ENCODE results near the gene RTP2. TPM values are rescaled to one million over a fixed set of nuclear protein-coding genes. Genes with fewer than 3 reads are reported as not detected.

Gene RTP2
- total RNA-seq, 1 donor from 2014 or later: not detected

GRCh38 chr3:187739094-187739560 lies 36.8 kb upstream of the RTP2 start:
- no peak for DNase-seq (ENCODE audit: extremely low read depth, low read depth, low spot score)

DNA sequence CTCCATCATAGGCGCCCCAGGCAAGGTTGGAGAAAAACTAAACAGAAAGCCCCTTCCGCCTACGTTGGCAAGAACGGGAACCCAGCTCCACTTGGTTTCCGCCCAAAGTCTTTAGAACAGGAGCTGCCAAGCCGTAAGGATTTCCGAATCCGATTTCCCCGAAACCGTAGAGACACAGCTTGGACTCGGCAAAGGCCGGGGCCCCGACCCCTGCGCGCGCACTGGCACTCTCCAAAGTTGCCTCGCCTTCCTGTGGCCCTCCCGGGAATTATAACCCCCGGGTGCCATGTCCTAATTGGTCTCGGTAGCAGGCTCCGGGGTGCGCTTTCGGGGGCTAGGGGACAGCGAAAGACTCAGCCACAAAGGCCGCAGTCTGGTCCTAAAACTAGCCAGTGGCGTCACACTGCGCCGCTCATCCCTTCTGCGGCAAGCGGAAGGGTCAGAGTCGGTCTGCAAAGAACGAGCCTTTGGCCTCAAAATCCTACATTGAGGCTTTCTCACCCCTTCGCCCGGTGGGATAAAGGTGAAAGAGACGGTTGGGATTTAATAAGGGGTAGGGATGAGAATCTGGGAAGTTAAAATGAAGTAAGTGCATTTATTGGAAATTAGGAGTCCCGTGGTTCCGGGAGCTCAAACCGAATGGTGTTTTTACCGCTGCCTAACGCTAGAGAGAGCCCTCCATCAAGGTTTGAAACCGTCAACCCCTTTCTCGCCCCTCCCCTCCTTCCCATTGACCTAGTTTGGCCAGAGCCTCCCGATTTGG lies 36.2 kb upstream of the RTP2 start:
- no peak for DNase-seq (ENCODE audit: extremely low read depth, low read depth, low spot score)

- DNase-seq (ENCODE audit: extremely low read depth, low read depth, low spot score): no peak
These were observed 35.6 kb upstream of the RTP2 start for GRCh38 chr3:187738071-187738330.

- no peak for DNase-seq (ENCODE audit: extremely low read depth, low read depth, low spot score)
These were observed 35.2 kb upstream of the RTP2 start for GRCh38 chr3:187737368-187738070.

GRCh38 chr3:187737006-187737367 lies 34.6 kb upstream of the RTP2 start:
- DNase-seq (ENCODE audit: extremely low read depth, low read depth, low spot score): no peak

- DNase-seq (ENCODE audit: extremely low read depth, low read depth, low spot score): no peak
These were observed 34.1 kb upstream of the RTP2 start for GRCh38 chr3:187736418-187736871.

GRCh38 chr3:187735837-187736236 lies 33.5 kb upstream of the RTP2 start:
- DNase-seq (ENCODE audit: extremely low read depth, low read depth, low spot score): no peak

- no peak for DNase-seq (ENCODE audit: extremely low read depth, low read depth, low spot score)
These were observed 33.0 kb upstream of the RTP2 start for GRCh38 chr3:187735383-187735782.

DNA sequence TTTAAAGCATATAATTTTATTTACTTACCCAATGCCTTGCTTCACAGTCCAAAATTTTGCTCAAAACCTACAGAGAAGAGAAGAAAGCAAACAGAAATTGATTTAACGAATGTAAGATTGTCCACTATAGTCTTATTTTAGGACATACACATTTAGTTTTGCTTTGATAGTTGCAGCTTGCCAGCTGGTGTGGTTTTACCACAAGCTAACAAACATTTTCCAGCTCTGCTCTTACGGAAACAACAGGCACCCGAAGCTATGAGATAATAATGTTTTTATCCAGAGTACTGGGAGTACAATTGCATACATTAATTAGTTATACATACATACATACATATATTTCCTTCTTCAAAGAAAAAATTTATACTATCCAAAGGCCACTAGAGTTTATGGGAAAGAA lies 32.5 kb upstream of the RTP2 start:
- no peak for DNase-seq (ENCODE audit: extremely low read depth, low read depth, low spot score)

DNA sequence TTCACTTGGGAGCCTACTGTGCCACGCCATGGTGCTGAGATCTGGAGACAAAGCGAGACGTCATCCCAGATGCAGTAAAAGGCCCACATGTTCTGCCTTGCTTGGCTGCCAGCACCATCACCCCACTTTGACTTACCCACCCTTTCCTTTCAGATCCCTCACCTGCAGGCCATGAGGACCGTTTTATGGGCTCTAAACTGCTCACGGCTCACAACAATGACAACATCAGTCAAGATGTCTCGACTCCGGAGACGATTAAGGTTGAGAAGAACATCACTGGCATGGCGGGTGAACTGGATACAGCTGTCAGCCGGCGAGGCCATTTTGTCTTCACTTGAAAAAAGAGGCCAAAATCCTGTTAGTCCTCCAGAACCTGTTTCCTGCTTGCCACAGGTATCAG lies 31.0 kb upstream of the RTP2 start:
- no peak for DNase-seq (ENCODE audit: extremely low read depth, low read depth, low spot score)

DNA sequence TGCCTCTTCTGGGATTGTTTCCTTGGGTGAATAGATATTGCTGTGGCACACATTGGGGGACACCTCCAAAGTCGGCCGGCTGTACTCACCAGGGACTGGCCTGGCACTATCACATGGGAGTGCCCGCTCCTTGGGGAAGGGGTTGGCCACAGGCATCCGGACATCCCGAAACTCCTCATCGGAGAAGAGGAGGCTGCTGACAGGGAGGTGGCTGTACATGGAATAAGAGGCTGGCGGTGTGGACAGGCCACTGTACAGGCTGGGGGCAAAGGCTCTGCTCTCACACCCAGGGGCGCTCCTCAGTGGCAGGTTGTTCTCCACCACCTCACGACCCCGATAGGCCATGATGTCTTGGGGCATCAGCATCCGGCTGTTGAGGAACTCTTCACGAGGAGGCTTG lies 27.2 kb upstream of the RTP2 start:
- DNase-seq (ENCODE audit: extremely low read depth, low read depth, low spot score): no peak

DNA sequence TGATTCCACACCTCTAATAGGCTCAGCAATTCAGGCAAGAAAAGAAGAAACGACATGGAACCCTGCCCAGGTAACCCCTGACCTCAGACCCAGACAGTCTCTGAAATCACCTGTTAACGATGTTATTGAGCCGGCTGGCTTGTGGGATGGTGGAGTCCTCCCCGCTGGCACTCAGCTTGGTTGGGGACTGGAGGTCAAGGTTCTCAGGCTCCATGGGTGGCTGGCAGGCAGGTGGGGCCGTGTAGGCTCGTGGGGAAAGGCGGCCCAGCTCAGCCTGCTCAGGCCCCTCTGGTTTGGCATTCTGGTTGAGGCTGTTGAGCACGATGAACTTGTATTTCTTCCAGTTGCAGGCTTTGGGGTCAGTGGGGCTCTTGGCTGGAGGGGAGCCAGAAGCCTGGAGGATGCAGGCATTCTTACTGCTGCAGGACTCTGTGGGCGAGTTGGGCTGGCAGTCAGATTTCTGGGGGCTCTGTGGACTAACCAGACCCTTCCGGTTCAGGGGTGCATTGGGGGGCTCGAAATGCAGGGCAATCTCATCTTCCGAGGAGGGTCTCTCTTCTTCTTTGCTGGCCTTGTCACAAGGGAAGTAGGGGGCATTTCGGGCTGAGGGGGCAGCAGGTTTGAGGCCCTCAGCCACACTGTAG lies 26.7 kb upstream of the RTP2 start:
- no peak for DNase-seq (ENCODE audit: extremely low read depth, low read depth, low spot score)

DNA sequence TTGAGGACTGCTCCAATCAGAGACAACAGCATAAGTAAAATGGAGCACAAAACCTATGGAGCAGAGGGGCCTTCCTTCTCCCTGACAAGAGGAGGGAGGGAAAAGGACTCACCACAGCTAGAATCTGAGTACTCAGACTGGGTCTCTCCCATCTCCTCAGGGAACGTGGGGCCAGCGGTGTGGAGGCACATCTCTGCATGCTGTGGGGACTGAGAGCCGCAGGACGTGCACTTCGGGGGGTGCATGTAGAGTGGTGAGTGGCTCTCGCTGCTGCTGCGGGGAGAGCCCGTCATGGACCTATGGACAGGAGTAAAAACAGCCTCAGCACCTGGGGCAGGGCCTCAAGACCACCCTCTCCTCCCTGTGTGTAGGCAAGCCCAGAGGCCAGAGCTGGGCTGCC lies 25.9 kb upstream of the RTP2 start:
- DNase-seq (ENCODE audit: extremely low read depth, low read depth, low spot score): no peak

DNA sequence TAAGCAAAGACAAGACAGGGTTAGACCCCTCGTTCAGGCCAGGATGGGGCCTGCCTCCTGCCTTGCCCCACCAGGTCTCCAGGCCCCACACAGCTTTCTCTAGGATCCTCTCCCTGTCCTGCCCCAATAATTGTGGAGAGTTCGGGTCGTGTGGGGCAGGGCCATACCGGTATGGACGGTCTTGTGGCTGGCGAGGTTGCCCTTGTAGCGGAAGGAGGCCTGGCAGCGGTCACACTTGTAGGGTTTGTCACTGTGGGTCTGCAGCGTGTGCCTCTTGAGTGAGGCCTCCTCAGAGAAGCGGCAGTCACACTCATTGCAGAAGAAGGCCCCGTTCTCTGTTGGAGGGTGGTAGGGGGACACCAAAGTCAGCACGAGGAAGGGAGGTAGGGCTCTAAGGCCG lies 24.2 kb upstream of the RTP2 start:
- no peak for DNase-seq (ENCODE audit: extremely low read depth, low read depth, low spot score)

- no peak for DNase-seq (ENCODE audit: extremely low read depth, low read depth, low spot score)
These were observed 23.5 kb upstream of the RTP2 start for GRCh38 chr3:187725653-187726370.

DNA sequence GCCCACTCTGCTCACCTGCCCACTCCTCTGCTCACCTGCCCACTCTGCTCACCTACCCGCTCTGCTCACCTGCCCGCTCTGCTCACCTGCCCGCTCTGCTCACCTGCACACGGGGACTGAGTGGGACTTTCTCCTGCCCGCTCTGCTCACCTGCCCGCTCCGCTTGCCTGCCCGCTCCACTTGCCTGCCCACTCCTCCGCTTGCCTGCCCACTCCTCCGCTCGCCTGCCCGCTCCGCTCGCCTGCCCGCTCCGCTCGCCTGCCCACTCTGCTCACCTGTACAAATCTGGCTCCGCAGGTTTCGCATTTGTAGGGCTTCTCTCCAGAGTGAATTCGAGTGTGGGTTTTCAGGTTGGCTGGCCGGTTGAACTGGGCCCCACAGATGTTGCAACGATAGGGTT lies 22.9 kb upstream of the RTP2 start:
- no peak for DNase-seq (ENCODE audit: extremely low read depth, low read depth, low spot score)

DNA sequence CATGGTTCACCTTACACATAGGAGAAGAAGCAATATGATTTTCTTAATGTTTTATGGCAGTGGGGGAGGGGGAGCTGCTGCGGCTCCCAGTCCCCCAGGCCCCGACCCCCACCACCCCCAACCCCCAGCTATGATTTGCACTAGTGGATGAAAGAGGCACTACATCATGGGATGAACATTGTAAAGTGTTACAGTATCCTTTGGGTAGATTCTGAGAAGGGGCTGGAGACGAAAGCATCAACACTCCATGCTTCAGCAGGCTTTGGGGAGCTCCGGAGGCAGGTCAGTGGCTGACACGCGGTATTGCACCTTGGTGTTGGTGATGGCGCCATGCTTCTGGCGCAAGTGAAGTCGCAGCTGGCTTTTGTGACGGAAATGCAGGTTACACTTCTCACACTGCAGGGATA lies 19.9 kb upstream of the RTP2 start:
- no peak for DNase-seq (ENCODE audit: extremely low read depth, low read depth, low spot score)

GRCh38 chr3:187721055-187721454 lies 18.7 kb upstream of the RTP2 start:
- no peak for DNase-seq (ENCODE audit: extremely low read depth, low read depth, low spot score)

GRCh38 chr3:187720337-187720670 lies 17.9 kb upstream of the RTP2 start:
- DNase-seq (ENCODE audit: extremely low read depth, low read depth, low spot score): no peak

- no peak for DNase-seq (ENCODE audit: extremely low read depth, low read depth, low spot score)
These were observed 17.4 kb upstream of the RTP2 start for GRCh38 chr3:187719628-187720336.

GRCh38 chr3:187718802-187719201 lies 16.4 kb upstream of the RTP2 start:
- no peak for DNase-seq (ENCODE audit: extremely low read depth, low read depth, low spot score)

Measured in glomerular endothelial cell (primary cell).